ENCODE results near the gene CDH16. TPM values are rescaled to one million over a fixed set of nuclear protein-coding genes. Genes with fewer than 3 reads are reported as not detected.
A peak's percentile ranks its signal among the peaks of the same experiment; 100 is the strongest.

The CDH16 gene
- total and polyA plus RNA-seq, 2 of the 13 experiments (the other 11 are each of a cell fraction or from before 2014, with no cell fraction given), result 2.7 to 3.9 TPM

- TF ChIP-seq KDM1A (CRISPR knock-in tag; IDR thresholded peaks at IDR 0.05) (no peak), MYC (CRISPR knock-in tag; IDR thresholded peaks at IDR 0.05; ENCODE audit: borderline replicate concordance) (peak; percentile 96), SRSF1 (optimal IDR thresholded peaks at IDR 0.05; ENCODE audit: low read depth, low read length) (no peak), NAIF1 (CRISPR knock-in tag; IDR thresholded peaks at IDR 0.05; ENCODE audit: borderline replicate concordance) (peak; percentile 91), ZMYM3 (CRISPR knock-in tag; IDR thresholded peaks at IDR 0.05) (peak; percentile 87), FOXO4 (CRISPR knock-in tag; conservative IDR thresholded peaks at IDR 0.05) (no peak), ERF (CRISPR knock-in tag; IDR thresholded peaks at IDR 0.05) (peak; percentile 94), ZNF709 (CRISPR knock-in tag; IDR thresholded peaks at IDR 0.05) (peak; percentile 96), PRMT3 (CRISPR knock-in tag; IDR thresholded peaks at IDR 0.05; ENCODE audit: borderline replicate concordance, low read depth) (peak; percentile 24; the same call in 1 of the 2 replicates), TCF7L2 (IDR thresholded peaks at IDR 0.05; ENCODE audit: low read depth, low read length) (no peak), ETV5 (CRISPR knock-in tag; IDR thresholded peaks at IDR 0.05; ENCODE audit: borderline replicate concordance) (peak; percentile 96), NFATC3 (CRISPR knock-in tag; IDR thresholded peaks at IDR 0.05) (no peak), ZNF20 (CRISPR knock-in tag; IDR thresholded peaks at IDR 0.05) (peak; percentile 76; the same call in 1 of the 2 replicates), MTF2 (CRISPR knock-in tag; IDR thresholded peaks at IDR 0.05; ENCODE audit: borderline replicate concordance) (0 out of 2 replicates have a peak, but pooled peaks have one; percentile 77), PAX8 (CRISPR knock-in tag; IDR thresholded peaks at IDR 0.05; ENCODE audit: borderline replicate concordance) (peak; percentile 64; the same call in 1 of the 2 replicates), MXD3 (CRISPR knock-in tag; IDR thresholded peaks at IDR 0.05) (peak; percentile 84), GMEB1 (CRISPR knock-in tag; IDR thresholded peaks at IDR 0.05; ENCODE audit: borderline replicate concordance) (peak; percentile 81), PLRG1 (conservative IDR thresholded peaks at IDR 0.05) (no peak), IKZF1 (IDR thresholded peaks at IDR 0.05) (no peak), JUND (CRISPR knock-in tag; IDR thresholded peaks at IDR 0.05) (peak; percentile 52; the same call in 1 of the 2 replicates), ZBTB1 (CRISPR knock-in tag; IDR thresholded peaks at IDR 0.05; ENCODE audit: borderline replicate concordance) (no peak; the same call in 1 of the 2 replicates), EP300 (IDR thresholded peaks at IDR 0.05; ENCODE audit: low read depth in 2 of 2, low read length in 2 of 2) (peak; percentile 22 to 61; a peak in 2 of 4 replicates), EP300 (CRISPR knock-in tag; IDR thresholded peaks at IDR 0.05; ENCODE audit: borderline replicate concordance) (no peak), SMAD3 (CRISPR knock-in tag; IDR thresholded peaks at IDR 0.05) (peak; percentile 96), ZNF180 (CRISPR knock-in tag; IDR thresholded peaks at IDR 0.05; ENCODE audit: borderline replicate concordance, low read depth) (peak; percentile 96), ZNF513 (CRISPR knock-in tag; conservative IDR thresholded peaks at IDR 0.05) (no peak), NKX3-1 (CRISPR knock-in tag; IDR thresholded peaks at IDR 0.05) (peak; percentile 88; the same call in 1 of the 2 replicates)
Measured at GRCh38 chr16:66934138-66934838, 15.6 kb upstream of the CDH16 start, which contains the start of gene CIAO2B (continued).

Data from HepG2 (cell line).